ENCODE data around the gene UBE2A.

The UBE2A gene

DNA sequence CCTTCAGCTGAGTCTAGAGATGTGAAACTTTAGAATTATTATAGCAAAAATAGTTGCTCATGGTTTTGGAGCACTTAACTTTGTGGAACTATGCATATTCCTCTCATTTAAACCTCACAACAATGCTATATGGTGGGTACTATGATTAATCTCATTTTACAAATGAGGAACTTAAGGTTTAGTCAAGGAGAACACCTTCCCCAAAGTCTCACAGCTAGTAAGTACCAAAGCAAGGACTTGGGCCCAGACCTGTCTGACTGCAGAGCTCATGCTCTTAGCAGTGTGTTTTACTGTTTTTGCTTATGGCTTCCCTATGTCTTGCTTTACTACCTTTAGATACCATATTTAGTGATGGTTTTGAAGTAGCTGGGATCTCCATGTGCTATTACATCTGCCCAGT lies 5.1 kb downstream of the UBE2A start:
- Histone ChIP-seq H3K9me3 (ENCODE audit: control insufficient read depth, insufficient read depth, low read length) (no peaks in the 10 kb centered on the region), H3K27me3 (ENCODE audit: control insufficient read depth, insufficient read depth, low read length) (no peaks in the 10 kb centered on the region), H3K36me3 (ENCODE audit: control insufficient read depth, insufficient read depth, low read length) (no peaks in the 10 kb centered on the region), H3K4me3 (ENCODE audit: low read depth, low read length) (no peak overlapping the region), H3K9ac (ENCODE audit: low read depth, low read length) (no peak overlapping the region), H3K4me1 (ENCODE audit: control insufficient read depth, insufficient read depth, low read length) (no peaks in the 10 kb centered on the region)

DNA sequence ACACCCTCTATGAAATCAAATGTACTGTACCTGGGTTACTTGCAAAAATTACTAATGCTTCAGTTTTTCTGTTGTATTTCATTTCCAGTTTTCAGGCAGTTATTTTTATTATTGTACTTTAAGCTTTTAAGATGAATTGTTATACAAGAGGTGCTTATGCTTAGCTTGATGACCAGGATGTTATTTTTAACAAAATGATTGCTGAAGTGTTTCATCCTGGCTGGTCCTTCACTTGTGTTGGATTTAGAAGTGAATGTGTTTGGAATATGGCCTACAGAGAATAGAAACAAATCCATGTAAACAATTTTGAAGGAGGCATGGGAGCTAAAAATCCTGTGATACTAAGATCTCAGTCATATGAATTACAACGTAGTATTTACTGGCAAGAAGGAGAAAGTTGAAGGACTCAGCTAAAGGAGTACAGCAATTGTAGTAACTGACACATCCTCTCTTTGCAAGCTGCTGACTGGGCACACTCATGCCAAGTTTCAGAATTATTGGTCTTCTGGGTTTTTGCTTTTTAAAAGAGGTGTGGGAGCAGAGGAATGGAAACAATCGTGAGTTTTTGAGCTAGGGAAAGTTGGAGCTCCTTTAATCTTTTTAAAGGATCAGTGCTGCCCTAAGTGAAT lies 9.2 kb downstream of the UBE2A start:
- no peaks in the 10 kb centered on the region for H3K9me3 ChIP-seq (ENCODE audit: control insufficient read depth, insufficient read depth, low read length)

DNA sequence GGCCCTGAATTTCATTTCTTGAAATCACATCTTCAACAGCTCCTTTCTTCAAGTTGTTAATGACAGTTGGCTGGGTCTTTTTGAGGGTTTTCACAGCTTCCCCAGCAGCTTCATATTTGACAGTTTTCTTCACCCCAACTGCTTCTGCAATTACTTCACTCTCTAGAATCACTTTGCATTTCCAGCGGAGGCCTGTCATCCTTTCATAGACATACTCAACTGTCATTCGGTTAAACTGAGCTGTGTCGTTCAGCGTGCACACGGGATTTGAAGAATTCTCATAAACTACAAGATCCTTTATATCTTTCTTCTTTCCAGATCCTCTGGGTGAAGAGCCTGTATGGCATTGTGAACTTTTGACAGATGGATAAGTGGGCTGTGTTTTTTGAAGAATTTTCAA lies 15.4 kb downstream of the UBE2A start:
- H3K36me3 ChIP-seq (ENCODE audit: control insufficient read depth, insufficient read depth, low read length): no peaks in the 10 kb centered on the region
- H3K4me1 ChIP-seq (ENCODE audit: control insufficient read depth, insufficient read depth, low read length): no peaks in the 10 kb centered on the region
- H3K4me3 ChIP-seq (ENCODE audit: low read depth, low read length): no peak overlapping the region
- no peaks in the 10 kb centered on the region for H3K27me3 ChIP-seq (ENCODE audit: control insufficient read depth, insufficient read depth, low read length)
- no peak overlapping the region for H3K9ac ChIP-seq (ENCODE audit: low read depth, low read length)
- no peaks in the 10 kb centered on the region for H3K9me3 ChIP-seq (ENCODE audit: control insufficient read depth, insufficient read depth, low read length)

More for the DNA sequence above, 9.2 kb downstream of the UBE2A start:
- H3K4me1 ChIP-seq (ENCODE audit: control insufficient read depth, insufficient read depth, low read length): no peaks in the 10 kb centered on the region
- no peaks in the 10 kb centered on the region for H3K27me3 ChIP-seq (ENCODE audit: control insufficient read depth, insufficient read depth, low read length)
- no peaks in the 10 kb centered on the region for H3K36me3 ChIP-seq (ENCODE audit: control insufficient read depth, insufficient read depth, low read length)
- no peak overlapping the region for H3K4me3 ChIP-seq (ENCODE audit: low read depth, low read length)
- H3K9ac ChIP-seq (ENCODE audit: low read depth, low read length): no peak overlapping the region

DNA sequence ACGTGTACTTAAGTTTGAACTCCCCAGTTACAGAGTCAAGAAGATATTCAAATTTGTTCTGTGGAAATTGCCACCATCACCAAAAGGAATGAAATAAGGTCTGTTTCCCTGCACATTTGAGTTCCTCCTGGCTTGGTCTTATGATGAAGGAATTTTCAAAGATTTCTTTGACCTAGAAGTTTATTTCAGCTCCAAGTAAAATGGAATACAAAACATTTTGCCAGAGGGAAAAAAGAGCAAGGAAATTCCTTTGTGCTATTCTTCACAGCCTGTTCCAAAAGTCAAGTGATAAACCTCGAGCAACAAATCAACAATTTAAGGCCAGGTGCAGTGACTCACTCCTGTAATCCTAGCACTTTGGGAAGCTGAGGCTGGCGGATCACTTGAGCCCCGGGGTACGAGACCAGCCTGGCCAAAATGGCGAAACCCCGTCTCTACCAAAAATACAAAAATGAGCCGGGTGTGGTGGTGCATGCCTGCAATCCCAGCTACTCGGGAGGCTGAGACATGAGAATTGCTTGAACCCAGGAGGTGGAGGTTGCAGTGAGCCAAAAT lies 28.4 kb downstream of the UBE2A start:
- Histone ChIP-seq H3K4me1 (ENCODE audit: control insufficient read depth, insufficient read depth, low read length) (no peaks in the 10 kb centered on the region), H3K27me3 (ENCODE audit: control insufficient read depth, insufficient read depth, low read length) (peaks cover 25% of the 10 kb centered on the region), H3K36me3 (ENCODE audit: control insufficient read depth, insufficient read depth, low read length) (no peaks in the 10 kb centered on the region), H3K9me3 (ENCODE audit: control insufficient read depth, insufficient read depth, low read length) (no peaks in the 10 kb centered on the region), H3K4me3 (ENCODE audit: low read depth, low read length) (no peak overlapping the region), H3K9ac (ENCODE audit: low read depth, low read length) (no peak overlapping the region)

DNA sequence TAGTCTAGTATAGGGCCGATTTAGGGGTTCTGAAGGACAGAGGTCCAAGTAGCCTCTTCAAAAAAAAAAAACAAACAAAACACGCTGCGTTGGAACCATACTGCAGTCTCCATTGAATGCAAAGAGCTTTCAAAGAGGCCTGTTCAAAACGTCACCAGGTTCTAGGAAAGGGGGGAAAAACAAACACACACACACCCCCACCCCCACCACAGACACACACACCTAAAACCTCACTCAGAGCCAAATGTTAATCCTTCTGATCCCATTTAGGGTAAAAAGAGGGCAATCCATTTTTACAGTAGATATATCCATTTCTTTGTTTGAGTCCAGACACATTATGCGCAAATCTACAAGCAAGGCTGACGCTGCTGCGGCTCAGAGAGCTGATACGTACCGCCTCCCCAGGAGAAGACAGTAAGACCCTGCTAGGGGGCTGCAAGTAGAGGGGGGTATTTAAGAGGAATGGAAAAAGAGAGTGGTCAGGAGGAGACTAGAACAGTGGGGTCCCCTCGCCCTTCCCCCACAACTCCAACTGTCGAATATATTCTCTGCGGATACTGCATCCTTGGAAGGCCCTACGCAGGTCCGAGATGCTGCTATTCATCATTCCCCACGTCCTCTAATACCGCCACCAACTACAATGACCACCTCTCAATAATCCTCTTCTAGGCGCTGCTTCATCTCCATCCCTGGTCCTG lies 30.6 kb downstream of the UBE2A start:
- Histone ChIP-seq H3K27me3 (ENCODE audit: control insufficient read depth, insufficient read depth, low read length) (peaks cover 34% of the 10 kb centered on the region), H3K4me1 (ENCODE audit: control insufficient read depth, insufficient read depth, low read length) (no peaks in the 10 kb centered on the region), H3K4me3 (ENCODE audit: low read depth, low read length) (peak overlapping the region; percentile 49), H3K9ac (ENCODE audit: low read depth, low read length) (no peak overlapping the region), H3K36me3 (ENCODE audit: control insufficient read depth, insufficient read depth, low read length) (no peaks in the 10 kb centered on the region), H3K9me3 (ENCODE audit: control insufficient read depth, insufficient read depth, low read length) (no peaks in the 10 kb centered on the region)

DNA sequence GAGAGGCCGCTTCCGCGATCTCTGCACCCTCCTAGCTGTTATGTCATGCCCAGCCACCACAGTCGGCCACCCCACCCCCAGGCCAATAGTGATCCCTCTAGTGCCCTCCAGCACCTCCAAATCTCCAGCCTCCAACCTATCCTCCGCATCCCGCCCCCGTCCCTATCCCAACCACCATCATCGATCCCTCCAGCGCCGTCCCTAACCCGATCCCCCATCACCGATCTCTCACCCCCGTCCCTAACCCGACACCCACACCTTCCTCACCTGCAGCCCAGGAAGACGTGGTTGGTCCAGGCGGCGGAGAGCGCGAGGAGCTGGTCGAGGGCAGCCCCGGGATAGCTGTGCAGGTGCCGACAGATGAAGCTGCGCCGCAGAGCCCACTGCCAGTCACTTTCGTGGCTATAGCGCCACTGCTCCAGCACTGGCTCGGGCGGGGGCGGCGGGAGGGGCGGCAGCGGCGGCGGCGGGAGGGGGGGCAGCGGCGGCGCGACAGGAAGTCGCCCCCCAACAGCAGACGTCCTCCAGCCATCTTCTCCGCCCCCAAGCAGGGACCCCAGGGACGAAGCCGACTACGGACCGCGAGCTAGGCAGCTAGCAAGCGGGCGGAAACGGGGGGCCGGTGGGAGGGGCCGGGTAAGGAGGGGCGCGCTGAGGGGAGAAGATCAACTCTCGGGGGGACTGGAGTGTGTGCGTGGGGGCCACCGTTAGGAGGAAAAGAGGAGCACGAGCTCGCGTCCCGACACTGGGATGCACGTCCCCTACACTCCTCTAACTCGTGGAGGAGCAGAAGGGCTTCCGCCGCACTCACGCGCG lies 31.3 kb downstream of the UBE2A start:
- H3K9ac ChIP-seq (ENCODE audit: low read depth, low read length): peak overlapping the region; percentile 61
- H3K27me3 ChIP-seq (ENCODE audit: control insufficient read depth, insufficient read depth, low read length): peaks cover 34% of the 10 kb centered on the region
- no peaks in the 10 kb centered on the region for H3K9me3 ChIP-seq (ENCODE audit: control insufficient read depth, insufficient read depth, low read length)
- H3K36me3 ChIP-seq (ENCODE audit: control insufficient read depth, insufficient read depth, low read length): no peaks in the 10 kb centered on the region
- H3K4me1 ChIP-seq (ENCODE audit: control insufficient read depth, insufficient read depth, low read length): no peaks in the 10 kb centered on the region
- peak overlapping the region; percentile 54 for H3K4me3 ChIP-seq (ENCODE audit: low read depth, low read length)

DNA sequence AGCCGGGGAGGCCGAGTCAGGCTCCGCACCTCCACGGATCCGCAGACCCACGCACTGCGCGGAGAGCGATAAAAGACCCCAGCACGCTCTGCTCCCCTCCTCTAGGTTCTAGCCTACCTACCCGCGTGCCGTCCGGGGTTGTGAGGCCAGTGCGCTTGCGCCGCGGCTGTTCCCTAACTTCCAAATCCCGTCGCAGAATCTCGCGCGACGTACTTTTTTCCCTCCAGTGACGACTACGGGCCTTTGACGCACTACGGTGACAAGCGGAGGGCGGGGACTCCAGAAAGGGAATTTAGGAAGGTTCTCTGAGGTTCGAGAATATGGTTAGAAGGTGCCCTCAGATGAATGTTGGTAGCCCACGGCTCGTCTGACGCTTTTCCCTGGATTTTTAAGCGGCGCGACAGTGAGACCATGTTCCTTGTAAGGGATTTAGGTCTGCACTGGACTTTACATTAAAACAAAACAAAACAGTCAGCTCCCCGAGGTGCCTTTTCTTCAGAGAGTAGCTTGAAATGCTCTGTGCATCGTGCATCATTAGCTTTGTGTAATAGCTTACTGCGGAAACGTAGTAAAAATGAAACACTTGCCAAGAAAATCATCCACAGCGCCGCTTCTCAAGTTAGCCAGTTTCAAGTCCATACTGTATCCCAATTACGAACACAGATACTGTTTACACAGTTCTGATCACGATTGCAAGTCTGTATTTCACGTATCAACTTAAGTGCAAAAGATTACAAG lies 32.1 kb downstream of the UBE2A start, which contains the start of gene NKRF:
Gene NKRF (minus strand): TSS at position 145 of the 738 bp plus-strand sequence.
- H3K36me3 ChIP-seq (ENCODE audit: control insufficient read depth, insufficient read depth, low read length): no peaks in the 10 kb centered on the region
- H3K27me3 ChIP-seq (ENCODE audit: control insufficient read depth, insufficient read depth, low read length): peaks cover 34% of the 10 kb centered on the region
- H3K9ac ChIP-seq (ENCODE audit: low read depth, low read length): peak within 1 kb of the TSS; percentile 61
- peak within 1 kb of the TSS; percentile 54 for H3K4me3 ChIP-seq (ENCODE audit: low read depth, low read length)
- H3K9me3 ChIP-seq (ENCODE audit: control insufficient read depth, insufficient read depth, low read length): no peaks in the 10 kb centered on the region
- H3K4me1 ChIP-seq (ENCODE audit: control insufficient read depth, insufficient read depth, low read length): no peaks in the 10 kb centered on the region

DNA sequence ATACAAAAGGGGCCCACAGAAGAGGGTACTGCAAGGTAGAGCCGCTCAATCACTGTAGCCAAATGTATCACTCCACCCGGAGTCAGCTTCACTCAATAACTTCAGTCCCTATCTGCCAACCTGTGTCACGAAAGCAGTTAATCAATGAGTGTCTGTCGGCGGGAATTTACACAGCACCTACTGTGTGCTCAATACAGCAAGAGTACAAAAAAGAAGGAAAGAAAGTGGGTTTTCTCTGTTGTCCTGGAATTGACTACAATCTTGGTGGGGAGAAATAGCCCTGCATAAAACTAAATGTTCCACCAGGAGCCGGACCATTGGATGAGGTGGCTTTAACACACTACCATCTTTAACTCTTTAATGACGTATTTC lies 32.6 kb downstream of the UBE2A start:
- Histone ChIP-seq H3K4me1 (ENCODE audit: control insufficient read depth, insufficient read depth, low read length) (no peaks in the 10 kb centered on the region), H3K4me3 (ENCODE audit: low read depth, low read length) (peak overlapping the region; percentile 54), H3K9ac (ENCODE audit: low read depth, low read length) (no peak overlapping the region), H3K9me3 (ENCODE audit: control insufficient read depth, insufficient read depth, low read length) (no peaks in the 10 kb centered on the region), H3K27me3 (ENCODE audit: control insufficient read depth, insufficient read depth, low read length) (peaks cover 34% of the 10 kb centered on the region), H3K36me3 (ENCODE audit: control insufficient read depth, insufficient read depth, low read length) (no peaks in the 10 kb centered on the region)

DNA sequence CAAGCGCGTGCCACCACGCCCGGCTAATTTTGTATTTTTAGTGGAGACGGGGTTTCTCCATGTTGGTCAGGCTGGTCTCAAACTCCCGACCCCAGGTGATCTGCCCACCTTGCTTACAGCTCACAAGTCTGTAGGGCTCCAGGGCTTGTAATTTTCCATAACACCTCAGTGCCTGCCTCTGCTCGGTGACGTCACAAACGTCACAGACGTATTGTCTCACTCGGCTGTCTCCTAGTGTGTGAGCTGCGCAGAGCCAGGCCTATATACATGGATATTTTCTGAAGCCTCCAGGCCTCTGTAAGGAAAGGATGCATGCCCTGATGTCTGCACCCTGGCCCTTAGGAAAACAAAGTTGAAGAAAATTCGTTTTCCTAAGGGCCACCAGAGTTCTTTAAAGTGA lies 40.4 kb downstream of the UBE2A start:
- no peaks in the 10 kb centered on the region for H3K27me3 ChIP-seq (ENCODE audit: control insufficient read depth, insufficient read depth, low read length)
- no peak overlapping the region for H3K9ac ChIP-seq (ENCODE audit: low read depth, low read length)
- H3K4me1 ChIP-seq (ENCODE audit: control insufficient read depth, insufficient read depth, low read length): peaks cover 2% of the 10 kb centered on the region
- no peaks in the 10 kb centered on the region for H3K36me3 ChIP-seq (ENCODE audit: control insufficient read depth, insufficient read depth, low read length)
- H3K9me3 ChIP-seq (ENCODE audit: control insufficient read depth, insufficient read depth, low read length): no peaks in the 10 kb centered on the region
- H3K4me3 ChIP-seq (ENCODE audit: low read depth, low read length): no peak overlapping the region

DNA sequence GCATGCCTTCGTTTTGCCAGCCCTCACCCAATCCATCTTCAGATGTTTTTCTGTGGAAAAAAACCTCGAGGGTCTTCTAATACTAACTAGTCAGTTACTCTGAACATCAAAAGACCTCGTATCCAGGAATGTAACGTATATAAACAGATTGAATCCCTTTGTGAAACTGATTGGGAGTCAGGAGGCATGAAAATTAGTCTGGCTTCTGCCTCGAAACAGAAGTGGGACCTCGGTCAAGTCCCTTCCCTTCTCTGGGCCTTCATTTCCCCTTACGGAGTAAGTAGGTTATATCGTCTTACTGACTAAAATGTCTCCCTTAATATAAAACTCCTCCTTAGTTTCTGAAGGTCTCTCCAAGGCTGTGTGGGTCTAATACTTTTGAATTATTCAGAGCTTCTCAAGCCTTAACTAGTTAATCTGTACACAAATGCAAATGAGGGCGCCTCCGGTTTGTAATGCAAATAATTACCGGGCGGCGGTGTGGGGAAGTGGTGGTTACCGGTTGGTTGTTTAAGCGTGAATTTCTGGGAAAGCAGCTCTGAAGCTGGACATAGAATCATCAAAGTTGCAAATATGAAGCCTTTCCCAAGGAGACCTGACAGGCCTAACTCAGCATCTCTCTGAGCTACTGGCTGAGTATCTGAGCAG lies 43.3 kb downstream of the UBE2A start:
- H3K9ac ChIP-seq (ENCODE audit: low read depth, low read length): no peak overlapping the region
- peaks cover 2% of the 10 kb centered on the region for H3K4me1 ChIP-seq (ENCODE audit: control insufficient read depth, insufficient read depth, low read length)
- H3K36me3 ChIP-seq (ENCODE audit: control insufficient read depth, insufficient read depth, low read length): no peaks in the 10 kb centered on the region
- no peak overlapping the region for H3K4me3 ChIP-seq (ENCODE audit: low read depth, low read length)
- H3K9me3 ChIP-seq (ENCODE audit: control insufficient read depth, insufficient read depth, low read length): no peaks in the 10 kb centered on the region
- H3K27me3 ChIP-seq (ENCODE audit: control insufficient read depth, insufficient read depth, low read length): no peaks in the 10 kb centered on the region

DNA sequence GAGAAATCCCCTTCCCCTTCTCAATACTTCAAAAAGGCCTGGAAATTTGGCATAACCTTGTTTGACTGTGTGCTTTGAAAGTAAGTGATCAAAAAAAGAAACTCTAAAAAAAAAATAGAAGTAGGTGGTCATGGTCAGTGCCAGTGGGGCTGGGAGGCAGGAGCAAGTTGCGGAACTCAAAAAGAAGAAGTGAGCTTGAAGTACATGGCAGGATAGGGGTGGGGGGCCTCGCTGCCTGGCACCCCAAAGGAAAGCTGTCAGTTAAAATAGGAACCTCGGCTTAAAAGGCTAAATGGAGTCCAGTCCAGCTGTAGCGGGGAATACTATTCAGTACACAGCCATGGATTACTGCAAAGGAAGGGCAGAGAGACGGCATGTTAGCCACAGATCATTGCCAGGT lies 44.1 kb downstream of the UBE2A start:
- Histone ChIP-seq H3K27me3 (ENCODE audit: control insufficient read depth, insufficient read depth, low read length) (no peaks in the 10 kb centered on the region), H3K4me1 (ENCODE audit: control insufficient read depth, insufficient read depth, low read length) (peaks cover 2% of the 10 kb centered on the region), H3K9ac (ENCODE audit: low read depth, low read length) (no peak overlapping the region), H3K9me3 (ENCODE audit: control insufficient read depth, insufficient read depth, low read length) (no peaks in the 10 kb centered on the region), H3K36me3 (ENCODE audit: control insufficient read depth, insufficient read depth, low read length) (no peaks in the 10 kb centered on the region), H3K4me3 (ENCODE audit: low read depth, low read length) (no peak overlapping the region)
